Chondrocyte (in vitro differentiated cells): ENCODE measurements around the gene RGSL1. TPM values are rescaled to one million over a fixed set of nuclear protein-coding genes. Genes with fewer than 3 reads are reported as not detected.

Experiments
- DNase-seq: peaks from one replicate; pipeline ENCODE4 v3.0.0; 2021; ENCODE audit warnings: mixed read lengths, low spot score
- H3K27ac Mint-ChIP-seq: one replicate; pipeline ENCODE4 v1.8.0; 2021; ENCODE audit warnings: mild to moderate bottlenecking, moderate library complexity, mixed read lengths; ENCODE audit not compliant: unreplicated experiment
- H3K27me3 Mint-ChIP-seq: 2 replicates; pipeline ENCODE4 v1.8.0; 2021; ENCODE audit warnings: low read depth, mixed read lengths
- H3K36me3 Mint-ChIP-seq: 2 replicates; pipeline ENCODE4 v1.8.0; 2021; ENCODE audit warnings: low read depth, mixed read lengths
- H3K4me1 Mint-ChIP-seq: 2 replicates; pipeline ENCODE4 v1.8.0; 2021; ENCODE audit warnings: low read depth, mild to moderate bottlenecking, mixed read lengths
- H3K4me3 Mint-ChIP-seq: one replicate; pipeline ENCODE4 v1.8.0; 2021; ENCODE audit warnings: mild to moderate bottlenecking, moderate library complexity, mixed read lengths; ENCODE audit not compliant: unreplicated experiment
- H3K9me3 Mint-ChIP-seq: 2 replicates; pipeline ENCODE4 v1.8.0; 2021; ENCODE audit warnings: low read depth, mixed read lengths
- CTCF ChIP-seq: fragments of 200-600 bp; sonication (generic); IDR thresholded peaks from 2 replicates; pipeline ENCODE4 v1.5.0; 2021; ENCODE audit warnings: antibody characterized with exemption, mild to moderate bottlenecking, moderate library complexity
- total RNA-seq: library from RNA; stranded (reverse); gene quantifications from 3 replicates; pipeline ENCODE4 v1.2.1, GENCODE V29; 2021

The RGSL1 gene
- total RNA-seq, 1 donor from 2014 or later: not detected

GRCh38 chr1:182563095-182563494 is 113.1 kb downstream of the RGSL1 start:
- DNase-seq: no peak
- Mint-ChIP-seq H3K4me3 (no peak overlapping the region), H3K9me3 (peaks cover 5% of the 10 kb centered on the region), H3K36me3 (no peaks in the 10 kb centered on the region), H3K27me3 (peaks cover 5% of the 10 kb centered on the region), H3K4me1 (no peaks in the 10 kb centered on the region), H3K27ac (no peak overlapping the region)
- TF ChIP-seq CTCF: no peak

GRCh38 chr1:182564406-182565004 is 114.6 kb downstream of the RGSL1 start:
- Mint-ChIP-seq H3K4me1 (no peaks in the 10 kb centered on the region), H3K27me3 (peaks cover 3% of the 10 kb centered on the region), H3K27ac (no peak overlapping the region), H3K36me3 (no peaks in the 10 kb centered on the region), H3K9me3 (peaks cover 5% of the 10 kb centered on the region), H3K4me3 (no peak overlapping the region)
- DNase-seq: no peak
- TF ChIP-seq CTCF: no peak

- no peak overlapping the region for H3K4me3 Mint-ChIP-seq
- no peaks in the 10 kb centered on the region for H3K27me3 Mint-ChIP-seq
- no peak for DNase-seq
- H3K9me3 Mint-ChIP-seq: peaks cover 5% of the 10 kb centered on the region
- TF ChIP-seq CTCF: no peak
- no peak overlapping the region for H3K27ac Mint-ChIP-seq
- H3K4me1 Mint-ChIP-seq: no peaks in the 10 kb centered on the region
- no peaks in the 10 kb centered on the region for H3K36me3 Mint-ChIP-seq
These were observed 115.6 kb downstream of the RGSL1 start for GRCh38 chr1:182565537-182565936.

- DNase-seq: no peak
- TF ChIP-seq CTCF: no peak
- Mint-ChIP-seq H3K4me3 (no peak overlapping the region), H3K27me3 (no peaks in the 10 kb centered on the region), H3K4me1 (no peaks in the 10 kb centered on the region), H3K9me3 (peaks cover 5% of the 10 kb centered on the region), H3K36me3 (no peaks in the 10 kb centered on the region), H3K27ac (no peak overlapping the region)
These were observed 117.7 kb downstream of the RGSL1 start for GRCh38 chr1:182567629-182568028.

GRCh38 chr1:182568647-182569284 is 118.8 kb downstream of the RGSL1 start:
- H3K27ac Mint-ChIP-seq: no peak overlapping the region
- H3K4me1 Mint-ChIP-seq: peaks cover 3% of the 10 kb centered on the region
- H3K27me3 Mint-ChIP-seq: no peaks in the 10 kb centered on the region
- no peak overlapping the region for H3K4me3 Mint-ChIP-seq
- DNase-seq: no peak
- H3K36me3 Mint-ChIP-seq: no peaks in the 10 kb centered on the region
- H3K9me3 Mint-ChIP-seq: peaks cover 5% of the 10 kb centered on the region
- TF ChIP-seq CTCF: no peak
